H1 (cell line): Measurements from ENCODE around the gene FAM149B1. TPM values are rescaled to one million over a fixed set of nuclear protein-coding genes. Genes with fewer than 3 reads are reported as not detected.

ENCODE experiments used
- CTCF ChIA-PET: fragments of 300-600 bp; sonication (Branson Sonifier 250); formaldehyde crosslinking; loops from one replicate; lab custom pipeline; 2021; ENCODE audit not compliant: partially characterized antibody; lab: Charles Lee
- POLR2A ChIA-PET: fragments of 300-600 bp; sonication (Branson Sonifier 250); formaldehyde crosslinking; loops from one replicate; lab custom pipeline; 2021; ENCODE audit warnings: inconsistent platforms; ENCODE audit not compliant: partially characterized antibody; lab: Charles Lee
- DNase-seq, 2 experiments: peaks; one replicate each; pipeline versions ENCODE4 v3.0.0 to v3.0.0-alpha.2; 2010 to 2022; ENCODE audit warnings: low spot score in 2 of 2, low read depth in 1 of 2, mixed read lengths in 1 of 2
- FAIRE-seq: peaks from 2 replicates; lab custom pipeline; 2011; peaks lifted over from hg19 to GRCh38; lab: Jason Lieb, UNC
- H2AFZ ChIP-seq: 2 replicates; pipeline ENCODE4 v1.8.1; 2012; ENCODE audit warnings: low read length, inconsistent platforms
- H2AK5ac ChIP-seq: 2 replicates; pipeline ENCODE4 v1.6.1; 2013; ENCODE audit warnings: low read depth, low read length
- H2BK120ac ChIP-seq: replicated peaks from 2 replicates; pipeline ENCODE3; 2013; ENCODE audit warnings: low read depth, low read length, inconsistent platforms
- H2BK12ac ChIP-seq: 2 replicates; pipeline ENCODE4 v1.6.1; 2013; ENCODE audit warnings: low read depth, low read length
- H2BK15ac ChIP-seq: 2 replicates; pipeline ENCODE4 v1.6.1; 2013; ENCODE audit warnings: low read length
- H2BK20ac ChIP-seq: 2 replicates; pipeline ENCODE4 v1.6.1; 2013; ENCODE audit warnings: low read length
- H2BK5ac ChIP-seq: 2 replicates; pipeline ENCODE4 v1.6.1; 2013; ENCODE audit warnings: low read depth, low read length
- H3K14ac ChIP-seq: 2 replicates; pipeline ENCODE4 v1.6.1; 2013; ENCODE audit warnings: inconsistent platforms; ENCODE audit not compliant: insufficient read length
- H3K18ac ChIP-seq: 2 replicates; pipeline ENCODE4 v1.6.1; 2013; ENCODE audit warnings: low read length; ENCODE audit errors: extremely low read depth
- H3K23ac ChIP-seq: 2 replicates; pipeline ENCODE4 v1.6.1; 2013; ENCODE audit warnings: inconsistent platforms; ENCODE audit not compliant: insufficient read length
- H3K23me2 ChIP-seq: 2 replicates; pipeline ENCODE4 v1.6.1; 2013; ENCODE audit warnings: low read depth, low read length
- H3K27ac ChIP-seq: 2 replicates; pipeline ENCODE4 v1.6.1; 2011; ENCODE audit warnings: low read depth, low read length, inconsistent platforms
- H3K27me3 ChIP-seq, 4 experiments: replicated peaks in 1 of 4; 1 replicate in 1 of 4; 2 replicates in 3 of 4; pipeline versions ENCODE4 v1.6.1 to v1.8.1; 2011 to 2013; ENCODE audit warnings: low read length in 3 of 4, mild to moderate bottlenecking in 3 of 4, inconsistent platforms in 2 of 4, mixed read lengths in 2 of 4, moderate library complexity in 1 of 4; ENCODE audit not compliant: control insufficient read depth in 3 of 4, insufficient read depth in 3 of 4; ENCODE audit errors: extremely low read depth in 1 of 4
- H3K36me3 ChIP-seq, 4 experiments: 2 replicates each; pipeline versions ENCODE4 v1.6.1 to v1.8.1; 2011 to 2013; ENCODE audit warnings: mild to moderate bottlenecking in 4 of 4, low read length in 3 of 4, moderate library complexity in 2 of 4, control low read depth in 1 of 4, inconsistent platforms in 1 of 4; ENCODE audit not compliant: insufficient read depth in 4 of 4, control insufficient read depth in 2 of 4
- H3K4ac ChIP-seq: replicated peaks from 2 replicates; pipeline ENCODE3; 2013; ENCODE audit warnings: low read length, low read depth, mixed read lengths, inconsistent platforms; ENCODE audit not compliant: insufficient read length
- H3K4me1 ChIP-seq, 4 experiments: replicated peaks in 1 of 4; 1 replicate in 1 of 4; 2 replicates in 3 of 4; pipeline versions ENCODE4 v1.6.1 to v1.8.1; 2011 to 2013; ENCODE audit warnings: low read length in 3 of 4, inconsistent platforms in 2 of 4, mixed read lengths in 1 of 4; ENCODE audit not compliant: insufficient read depth in 4 of 4, control insufficient read depth in 3 of 4
- H3K4me2 ChIP-seq, 2 experiments: 2 replicates each; pipeline versions ENCODE4 v1.6.1 to v1.8.1; 2011 to 2013; ENCODE audit warnings: low read depth in 2 of 2, low read length in 2 of 2, control low read depth in 1 of 2, inconsistent platforms in 1 of 2, mild to moderate bottlenecking in 1 of 2; ENCODE audit not compliant: insufficient read depth in 1 of 2
- H3K4me3 ChIP-seq, 4 experiments: fragments of 200-600, 300-600 bp in 1 of 4; sonication (generic), shearing (Covaris generic), sonication (Bioruptor Twin) in 1 of 4; 2 replicates each; pipeline versions ENCODE4 v1.5.1 to v1.8.1; 2011 to 2016; ENCODE audit warnings: low read length in 4 of 4, low read depth in 3 of 4, control low read depth in 2 of 4, inconsistent platforms in 2 of 4, mild to moderate bottlenecking in 2 of 4, mixed read lengths in 1 of 4, moderate library complexity in 1 of 4; ENCODE audit not compliant: insufficient read depth in 2 of 4; ENCODE audit errors: extremely low read depth in 1 of 4
- H3K56ac ChIP-seq: replicated peaks from 2 replicates; pipeline ENCODE3; 2013; ENCODE audit warnings: low read depth, mild to moderate bottlenecking, mixed read lengths, low read length, inconsistent platforms; ENCODE audit not compliant: insufficient read length
- H3K79me1 ChIP-seq: 2 replicates; pipeline ENCODE4 v1.6.1; 2013; ENCODE audit warnings: low read depth, low read length, control low read depth
- H3K79me2 ChIP-seq, 2 experiments: 2 replicates each; pipeline versions ENCODE4 v1.6.1 to v1.8.1; 2012 to 2013; ENCODE audit warnings: low read length in 2 of 2, mild to moderate bottlenecking in 2 of 2, inconsistent platforms in 1 of 2; ENCODE audit not compliant: insufficient read depth in 2 of 2, control insufficient read depth in 1 of 2
- H3K9ac ChIP-seq, 4 experiments: replicated peaks in 1 of 4; 1 replicate in 1 of 4; 2 replicates in 3 of 4; pipeline versions ENCODE4 v1.6.1 to v1.8.1; 2011 to 2013; ENCODE audit warnings: low read depth in 3 of 4, low read length in 3 of 4, control low read depth in 2 of 4, mild to moderate bottlenecking in 2 of 4, moderate library complexity in 2 of 4, inconsistent platforms in 1 of 4; ENCODE audit errors: extremely low read depth in 1 of 4
- H3K9me3 ChIP-seq, 2 experiments: 2 replicates each; pipeline versions ENCODE4 v1.6.1 to v1.8.1; 2012 to 2013; ENCODE audit warnings: mild to moderate bottlenecking in 2 of 2, moderate library complexity in 2 of 2, control low read depth in 1 of 2, inconsistent platforms in 1 of 2, low read depth in 1 of 2, low read length in 1 of 2, mixed read lengths in 1 of 2; ENCODE audit not compliant: insufficient read depth in 2 of 2
- H4K20me1 ChIP-seq, 2 experiments: replicated peaks in 1 of 2; 2 replicates each; pipeline versions ENCODE3 to v1.8.1; 2011 to 2013; ENCODE audit warnings: inconsistent platforms in 2 of 2, low read length in 2 of 2, mild to moderate bottlenecking in 1 of 2; ENCODE audit not compliant: insufficient read depth in 2 of 2, control insufficient read depth in 1 of 2
- H4K5ac ChIP-seq: 2 replicates; pipeline ENCODE4 v1.6.1; 2013; ENCODE audit warnings: low read length, low read depth, mixed read lengths, inconsistent platforms; ENCODE audit not compliant: insufficient read length
- H4K8ac ChIP-seq: 2 replicates; pipeline ENCODE4 v1.8.0; 2013; ENCODE audit warnings: mild to moderate bottlenecking, moderate library complexity, low read length, inconsistent platforms; ENCODE audit not compliant: insufficient read depth; ENCODE audit errors: extremely low read depth
- H4K91ac ChIP-seq: replicated peaks from 2 replicates; pipeline ENCODE3; 2013; ENCODE audit warnings: low read length, mixed read lengths, inconsistent platforms; ENCODE audit not compliant: insufficient read length
- JUND ChIP-seq: IDR thresholded peaks from 2 replicates; pipeline ENCODE4 v1.6.1; 2011; ENCODE audit warnings: mild to moderate bottlenecking, improper control_type of control experiment, low read length
- MAX ChIP-seq: IDR thresholded peaks from 2 replicates; pipeline ENCODE4 v1.6.1; 2012; ENCODE audit warnings: inconsistent platforms
- RAD21 ChIP-seq, 2 experiments: IDR thresholded peaks in 1 of 2; conservative IDR thresholded peaks in 1 of 2; 2 replicates each; pipeline ENCODE4 v1.6.1; 2011; ENCODE audit warnings: low read depth in 2 of 2, low read length in 2 of 2, improper control_type of control experiment in 1 of 2, inconsistent platforms in 1 of 2, mild to moderate bottlenecking in 1 of 2, moderate library complexity in 1 of 2
- WGBS, 2 experiments: shearing (Covaris generic) in 1 of 2; methylation state at CpG; one replicate each; pipeline versions ENCODE4 v1.1.6 to v1.1.7; 2013 to 2015; ENCODE audit warnings: low lambda C conversion rate in 2 of 2, mixed read lengths in 2 of 2, inconsistent platforms in 1 of 2, low coverage in 1 of 2, missing lambda C conversion rate in 1 of 2; ENCODE audit not compliant: insufficient replicate concordance in 2 of 2, insufficient coverage in 1 of 2, insufficient read length in 1 of 2; ENCODE audit errors: extremely low coverage in 1 of 2, missing lambda C conversion rate in 1 of 2; 5-methylcytosine and 5-hydroxymethylcytosine counted together
- polyA plus RNA-seq, 7 experiments: library from polyadenylated mRNA; depleted of rRNA in 3 of 7; stranded (reverse) in 5 of 7; unstranded in 2 of 7; fragments of >200 nt in 5 of 7; fragments of 200-250 nt in 2 of 7; gene quantifications; 1 replicate in 5 of 7; 2 replicates in 1 of 7; 4 replicates in 1 of 7; pipeline versions ENCODE4 v1.2.1 to v1.2.3, GENCODE V29; 2011 to 2013; ENCODE audit warnings: missing spikeins in 2 of 7, mixed read lengths in 2 of 7
- total RNA-seq: library from RNA; stranded (reverse); fragmentation: NEBNext Ultra II Directional; extraction: Animal tissue kit (Norgen Biotek cat#: 25700); gene quantifications from 2 replicates; pipeline ENCODE4 v1.2.1, GENCODE V29; 2021
- TF ChIP-seq, protein P1 (sequence below), 3 experiments: IDR thresholded peaks; 1 replicate in 2 of 3; 2 replicates in 1 of 3; pipeline versions ENCODE4 v1.5.1 to v1.6.1; 2011; ENCODE audit warnings: low read length in 3 of 3, mild to moderate bottlenecking in 3 of 3, inconsistent platforms in 2 of 3, low read depth in 1 of 3, moderate library complexity in 1 of 3; ENCODE audit not compliant: insufficient read depth in 1 of 3; ENCODE audit errors: control extremely low read depth in 1 of 3

FAM149B1 gene
- total and polyA plus RNA-seq, 2 of the 8 experiments (the other 6 are each of a cell fraction or from before 2014, with no cell fraction given) = 16.8 to 21.9 TPM

DNA sequence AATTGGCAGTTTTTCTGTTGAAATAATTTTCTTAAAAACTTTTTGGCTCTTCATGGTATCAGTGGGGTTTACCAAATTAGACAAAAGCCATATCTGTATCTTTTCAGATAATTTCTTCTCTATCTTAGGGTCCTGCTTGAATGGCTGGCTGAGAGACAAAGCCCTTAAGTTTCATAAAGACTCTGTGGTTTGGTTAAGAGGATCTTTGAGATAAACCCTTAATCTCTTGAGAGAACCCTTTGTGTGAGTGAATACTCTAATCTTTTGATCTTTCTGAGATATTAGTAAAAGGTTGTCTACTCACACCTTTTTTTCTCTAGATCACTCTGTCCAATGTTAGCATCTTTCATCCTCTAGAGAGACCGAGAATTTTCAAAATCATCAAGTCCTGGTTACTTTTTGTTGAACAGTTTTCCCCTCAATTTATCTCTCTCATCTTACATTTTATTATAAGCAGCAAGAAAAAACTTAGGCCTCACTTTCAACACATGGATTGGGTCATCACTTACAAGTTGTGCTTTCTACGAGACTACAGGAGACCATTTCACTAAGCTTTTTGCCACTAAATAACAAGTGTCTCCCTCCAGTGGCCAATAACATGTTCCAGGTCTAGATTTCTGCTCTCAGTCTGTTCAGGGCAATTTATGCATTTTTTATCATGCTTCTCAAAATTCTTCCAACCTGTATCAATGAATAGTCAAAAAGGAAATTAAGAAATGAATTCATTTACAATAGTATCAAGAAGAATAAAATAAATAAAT lies 50.7 kb downstream of the FAM149B1 start:
- POLR2A ChIA-PET = interaction anchor here (0.6 to 2.1 kb wide), 4 partner anchors 19 to 1803 kb away, joined by 3 to 8 read pairs (median 3); partner anchors contain the start of gene DNAJC9
- DNase-seq = no peak

More for the DNA sequence above, 50.7 kb downstream of the FAM149B1 start:
- H4K5ac ChIP-seq = no peak overlapping the region
- H2AK5ac ChIP-seq = no peak overlapping the region
- CTCF ChIA-PET = interaction anchor here (0.6 to 2.7 kb wide), 8 partner anchors 9 to 854 kb away, joined by 3 to 8 read pairs (median 4); no protein-coding TSS in a partner anchor
- H3K4me3 ChIP-seq = no peak overlapping the region
- peaks cover 0 to 2% of the 10 kb centered on the region in 2 experiments for H4K20me1 ChIP-seq
- FAIRE-seq = no peak
- no peaks in the 10 kb centered on the region for H3K4me1 ChIP-seq
- no peaks in the 10 kb centered on the region for H3K79me1 ChIP-seq
- H3K14ac ChIP-seq = no peak overlapping the region
- no peak overlapping the region for H3K56ac ChIP-seq
- no peaks in the 10 kb centered on the region for H3K23me2 ChIP-seq
- H3K79me2 ChIP-seq = no peaks in the 10 kb centered on the region
- no peak overlapping the region for H3K4ac ChIP-seq
- no peak overlapping the region for H4K91ac ChIP-seq
- H4K8ac ChIP-seq = no peak overlapping the region
- H3K23ac ChIP-seq = no peak overlapping the region
- H3K9ac ChIP-seq = no peak overlapping the region
- H2BK15ac ChIP-seq = no peak overlapping the region
- no peak overlapping the region for H2BK5ac ChIP-seq
- no peak overlapping the region for H2BK12ac ChIP-seq
- H3K36me3 ChIP-seq = peaks cover 0 to 9% (median 1%) of the 10 kb centered on the region in 4 experiments; a peak in 3 of 8 replicates
- no peak overlapping the region for H3K18ac ChIP-seq
- H2BK20ac ChIP-seq = no peak overlapping the region
- no peak overlapping the region for H3K27ac ChIP-seq
- H2AFZ ChIP-seq = no peak overlapping the region
- H3K4me2 ChIP-seq = no peak overlapping the region
- H3K9me3 ChIP-seq = no peaks in the 10 kb centered on the region
- 87% methylated on average over 2 of the region's 2 CpGs; no CpG with 5 or more reads in 1 of the 2 experiments for WGBS, 2 experiments
- TF ChIP-seq MAX = no peak
- TF ChIP-seq, protein P1, sequence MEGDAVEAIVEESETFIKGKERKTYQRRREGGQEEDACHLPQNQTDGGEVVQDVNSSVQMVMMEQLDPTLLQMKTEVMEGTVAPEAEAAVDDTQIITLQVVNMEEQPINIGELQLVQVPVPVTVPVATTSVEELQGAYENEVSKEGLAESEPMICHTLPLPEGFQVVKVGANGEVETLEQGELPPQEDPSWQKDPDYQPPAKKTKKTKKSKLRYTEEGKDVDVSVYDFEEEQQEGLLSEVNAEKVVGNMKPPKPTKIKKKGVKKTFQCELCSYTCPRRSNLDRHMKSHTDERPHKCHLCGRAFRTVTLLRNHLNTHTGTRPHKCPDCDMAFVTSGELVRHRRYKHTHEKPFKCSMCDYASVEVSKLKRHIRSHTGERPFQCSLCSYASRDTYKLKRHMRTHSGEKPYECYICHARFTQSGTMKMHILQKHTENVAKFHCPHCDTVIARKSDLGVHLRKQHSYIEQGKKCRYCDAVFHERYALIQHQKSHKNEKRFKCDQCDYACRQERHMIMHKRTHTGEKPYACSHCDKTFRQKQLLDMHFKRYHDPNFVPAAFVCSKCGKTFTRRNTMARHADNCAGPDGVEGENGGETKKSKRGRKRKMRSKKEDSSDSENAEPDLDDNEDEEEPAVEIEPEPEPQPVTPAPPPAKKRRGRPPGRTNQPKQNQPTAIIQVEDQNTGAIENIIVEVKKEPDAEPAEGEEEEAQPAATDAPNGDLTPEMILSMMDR (IDR thresholded peaks at IDR 0.05; ENCODE audit: control extremely low read depth in 1 of 3, insufficient read depth in 1 of 3, low read depth in 1 of 3, low read length in 3 of 3) = peak in 2 of 3 experiments; percentile 13 to 59; a peak in 2 of 4 replicates
- no peak for TF ChIP-seq JUND
- TF ChIP-seq RAD21 (IDR thresholded peaks at IDR 0.05 in 1 of 2, conservative IDR thresholded peaks at IDR 0.05 in 1 of 2; ENCODE audit: low read depth in 2 of 2, low read length in 2 of 2) = peak in 1 of 2 experiments; percentile 33; a peak in 3 of 4 replicates
- TF ChIP-seq, all 59 proteins: peak for 2
- Histone ChIP-seq H3K27me3 (no peaks in the 10 kb centered on the region), H2BK120ac (no peak overlapping the region)
